IMR-90 (cell line): ENCODE results near the gene SLC41A1. TPM values are rescaled to one million over a fixed set of nuclear protein-coding genes. Genes with fewer than 3 reads are reported as not detected.

ENCODE experiments used
- ATAC-seq: fragments of 200-7000 bp; cut with Tn5 transposase; 2 replicates; pipeline ENCODE4 v1.9.1; 2020; ENCODE audit warnings: low read depth, mild to moderate bottlenecking, moderate library complexity
- BruUV-seq: library from RNA; stranded (reverse); fragments of 400-500 nt; replicated peaks from 2 replicates; lab custom pipeline; 2021; lab: Mats Ljungman, UMichigan
- CTCF ChIA-PET: fragments of 300-600 bp; formaldehyde crosslinking; extraction: SDS; loops from one replicate; lab custom pipeline; 2021; ENCODE audit warnings: antibody characterized with exemption; lab: Yijun Ruan, JAX
- POLR2A ChIA-PET: fragments of 300-600 bp; sonication (Branson Sonifier 250); formaldehyde crosslinking; loops from one replicate; lab custom pipeline; 2022; ENCODE audit warnings: antibody characterized with exemption; ENCODE audit not compliant: unreplicated experiment; lab: Charles Lee
- DNase-seq: peaks from one replicate; pipeline ENCODE4 v3.0.0; 2013
- H2AFZ ChIP-seq: replicated peaks from 2 replicates; pipeline ENCODE3; 2013; ENCODE audit warnings: low read length, mild to moderate bottlenecking; ENCODE audit not compliant: poor library complexity
- H2AK5ac ChIP-seq: 2 replicates; pipeline ENCODE4 v1.6.1; 2013; ENCODE audit warnings: low read depth, low read length, inconsistent platforms
- H2AK9ac ChIP-seq: replicated peaks from 2 replicates; pipeline ENCODE3; 2013; ENCODE audit warnings: mild to moderate bottlenecking, low read depth, low read length, moderate library complexity; ENCODE audit not compliant: poor library complexity
- H2BK120ac ChIP-seq: 2 replicates; pipeline ENCODE4 v1.6.1; 2013; ENCODE audit warnings: low read depth, low read length, inconsistent platforms
- H2BK15ac ChIP-seq: 3 replicates; pipeline ENCODE4 v1.6.1; 2013; ENCODE audit warnings: low read depth, low read length, inconsistent platforms
- H2BK20ac ChIP-seq: 2 replicates; pipeline ENCODE4 v1.6.1; 2013; ENCODE audit warnings: low read depth, mild to moderate bottlenecking, inconsistent platforms, low read length, moderate library complexity
- H2BK5ac ChIP-seq: 2 replicates; pipeline ENCODE4 v1.6.1; 2013; ENCODE audit warnings: mild to moderate bottlenecking, low read depth, low read length, inconsistent platforms; ENCODE audit not compliant: poor library complexity, severe bottlenecking
- H3K14ac ChIP-seq: replicated peaks from 2 replicates; pipeline ENCODE4 v1.6.1; 2013; ENCODE audit warnings: low read depth, low read length, inconsistent platforms
- H3K18ac ChIP-seq: 2 replicates; pipeline ENCODE4 v1.6.1; 2013; ENCODE audit warnings: low read depth, low read length, control low read depth
- H3K23ac ChIP-seq: 2 replicates; pipeline ENCODE4 v1.6.1; 2013; ENCODE audit warnings: low read depth, low read length, inconsistent platforms
- H3K27ac ChIP-seq: 2 replicates; pipeline ENCODE4 v1.5.1; 2013; ENCODE audit warnings: mild to moderate bottlenecking, control low read depth, low read length; ENCODE audit not compliant: insufficient read depth
- H3K27me3 ChIP-seq: 2 replicates; pipeline ENCODE4 v1.6.1; 2013; ENCODE audit warnings: low read length; ENCODE audit not compliant: control insufficient read depth, insufficient read depth
- H3K36me3 ChIP-seq: 2 replicates; pipeline ENCODE4 v1.6.1; 2013; ENCODE audit warnings: low read length, mixed read lengths; ENCODE audit not compliant: control insufficient read depth, insufficient read depth
- H3K4ac ChIP-seq: 2 replicates; pipeline ENCODE4 v1.6.1; 2013; ENCODE audit warnings: low read depth, low read length, inconsistent platforms
- H3K4me1 ChIP-seq: 2 replicates; pipeline ENCODE4 v1.6.1; 2013; ENCODE audit warnings: low read length, mixed read lengths; ENCODE audit not compliant: control insufficient read depth, insufficient read depth
- H3K4me2 ChIP-seq: 2 replicates; pipeline ENCODE4 v1.6.1; 2013; ENCODE audit warnings: low read depth, mild to moderate bottlenecking, control low read depth, low read length, moderate library complexity
- H3K4me3 ChIP-seq: 2 replicates; pipeline ENCODE4 v1.5.1; 2013; ENCODE audit warnings: low read depth, mild to moderate bottlenecking, control low read depth, low read length, moderate library complexity; ENCODE audit not compliant: insufficient read depth
- H3K56ac ChIP-seq: 2 replicates; pipeline ENCODE4 v1.6.1; 2013; ENCODE audit warnings: low read length, inconsistent platforms; ENCODE audit not compliant: insufficient read depth; ENCODE audit errors: extremely low read depth
- H3K79me1 ChIP-seq, 2 experiments: 2 replicates each; pipeline ENCODE4 v1.6.1; 2013; ENCODE audit warnings: low read length in 2 of 2, inconsistent platforms in 1 of 2, low read depth in 1 of 2
- H3K9ac ChIP-seq: 2 replicates; pipeline ENCODE4 v1.6.1; 2013; ENCODE audit warnings: low read depth, low read length, control low read depth
- H3K9me1 ChIP-seq: 2 replicates; pipeline ENCODE4 v1.6.1; 2013; ENCODE audit warnings: low read length, inconsistent platforms; ENCODE audit not compliant: insufficient read depth
- H3K9me3 ChIP-seq: 2 replicates; pipeline ENCODE4 v1.6.1; 2013; ENCODE audit warnings: low read length; ENCODE audit not compliant: control insufficient read depth, insufficient read depth
- H4K20me1 ChIP-seq: 2 replicates; pipeline ENCODE4 v1.6.1; 2013; ENCODE audit warnings: low read length, inconsistent platforms; ENCODE audit not compliant: insufficient read depth
- H4K5ac ChIP-seq: 2 replicates; pipeline ENCODE4 v1.6.1; 2013; ENCODE audit warnings: mild to moderate bottlenecking, low read depth, low read length, control low read depth
- H4K8ac ChIP-seq, 2 experiments: 2 replicates each; pipeline ENCODE4 v1.6.1; 2013; ENCODE audit warnings: low read depth in 2 of 2, low read length in 2 of 2, control low read depth in 1 of 2, inconsistent platforms in 1 of 2
- H4K91ac ChIP-seq: 2 replicates; pipeline ENCODE4 v1.6.1; 2013; ENCODE audit warnings: low read depth, low read length, inconsistent platforms; ENCODE audit not compliant: insufficient read depth
- BHLHE40 ChIP-seq: fragments of 150-350 bp; IDR thresholded peaks from 2 replicates; pipeline ENCODE4 v1.6.1; 2016; ENCODE audit warnings: mild to moderate bottlenecking, low read depth, low read length
- CEBPB ChIP-seq: IDR thresholded peaks from 2 replicates; pipeline ENCODE4 v1.6.1; 2012; ENCODE audit warnings: low read depth, low read length, improper control_type of control experiment
- CTCF ChIP-seq: conservative IDR thresholded peaks from 2 replicates; pipeline ENCODE4 v1.5.1; 2012; ENCODE audit warnings: mild to moderate bottlenecking, low read depth, low read length, improper control_type of control experiment
- FOS ChIP-seq: fragments of 150-350 bp; IDR thresholded peaks from 2 replicates; pipeline ENCODE4 v1.6.1; 2016; ENCODE audit warnings: low read depth, low read length
- MAZ ChIP-seq: IDR thresholded peaks from 2 replicates; pipeline ENCODE4 v1.6.1; 2012; ENCODE audit warnings: low read depth, mild to moderate bottlenecking, low read length, improper control_type of control experiment, moderate library complexity, borderline replicate concordance
- NFE2L2 ChIP-seq: fragments of 150-350 bp; IDR thresholded peaks from 2 replicates; pipeline ENCODE4 v1.6.1; 2016; ENCODE audit warnings: low read depth, mild to moderate bottlenecking, low read length
- POLR2A ChIP-seq: IDR thresholded peaks from 2 replicates; pipeline ENCODE4 v1.6.1; 2012; ENCODE audit warnings: mild to moderate bottlenecking, low read depth, low read length
- RFX5 ChIP-seq: IDR thresholded peaks from 2 replicates; pipeline ENCODE4 v1.8.0; 2012; ENCODE audit warnings: low read depth, mild to moderate bottlenecking, low read length, moderate library complexity
- dilution Hi-C: fragments of 300-500 bp; cut with HindIII; formaldehyde crosslinking; loops from one replicate; pipeline ENCODE4 v1.14.3; 2018; ENCODE audit warnings: low sequenced_read_pairs; ENCODE audit not compliant: unreplicated experiment
- in situ Hi-C: fragments of 300-500 bp; cut with MboI; formaldehyde crosslinking; loops from 3 replicates; pipeline ENCODE4 v1.14.3; 2019; ENCODE audit warnings: low sequenced_read_pairs, inconsistent platforms, mixed read lengths
- intact Hi-C: fragments of 100-400 bp; cut with micrococcal nuclease; formaldehyde crosslinking; loops from 2 replicates; pipeline ENCODE4 v1.10.0; 2022
- polyA plus RNA-seq, 3 experiments: library from polyadenylated mRNA; depleted of rRNA; stranded (reverse); fragments of >200 nt; gene quantifications; 2 replicates each; pipeline ENCODE4 v1.2.3, GENCODE V29; 2012; ENCODE audit warnings: low replicate concordance in 1 of 3
- total RNA-seq: library from RNA; depleted of rRNA; stranded (reverse); fragments of >200 nt; gene quantifications from 2 replicates; pipeline ENCODE4 v1.2.3, GENCODE V29; 2012

SLC41A1 gene
- total and polyA plus RNA-seq, 2 of the 4 experiments (the other 2 are of a cell fraction): 6.3 to 26.3 TPM

GRCh38 chr1:205856433-205856832, 43.4 kb upstream of the SLC41A1 start:
- Histone ChIP-seq H3K4me3 (no peak overlapping the region), H3K4me1 (no peaks in the 10 kb centered on the region), H3K9me3 (peaks cover 3% of the 10 kb centered on the region), H2AK5ac (no peak overlapping the region), H2BK15ac (no peak overlapping the region), H3K9ac (no peak overlapping the region), H3K4ac (no peak overlapping the region), H2BK120ac (no peak overlapping the region), H3K79me1 (no peaks in the 10 kb centered on the region), H2AFZ (no peak overlapping the region), H3K36me3 (no peaks in the 10 kb centered on the region), H3K18ac (no peak overlapping the region), H2BK5ac (no peak overlapping the region), H3K9me1 (no peaks in the 10 kb centered on the region), H3K14ac (no peak overlapping the region), H4K91ac (no peak overlapping the region), H3K27ac (no peak overlapping the region), H4K20me1 (no peaks in the 10 kb centered on the region), H2AK9ac (no peak overlapping the region), H3K23ac (no peak overlapping the region), H4K8ac (no peak overlapping the region), H3K56ac (no peak overlapping the region), H3K4me2 (no peak overlapping the region), H4K5ac (no peak overlapping the region), H2BK20ac (no peak overlapping the region), H3K27me3 (peaks cover 3% of the 10 kb centered on the region)
- DNase-seq (no peak), ATAC-seq (no peak)
- BruUV-seq: no TSS peak
- no peak for TF ChIP-seq RFX5
- TF ChIP-seq FOS: no peak
- TF ChIP-seq POLR2A: no peak
- TF ChIP-seq MAZ: no peak
- TF ChIP-seq CEBPB: no peak
- TF ChIP-seq BHLHE40: no peak
- no peak for TF ChIP-seq NFE2L2
- no peak for TF ChIP-seq CTCF
- POLR2A ChIA-PET: no interaction called here
- in situ Hi-C loops (no loop called here), dilution Hi-C loops (no loop called here), intact Hi-C loops (no loop called here)
- CTCF ChIA-PET: no interaction called here
